RWPE1 (cell line): ENCODE data around the gene SEMA3E.

Source experiments
- CTCF ChIA-PET: fragments of 350-600 bp; sonication (Branson Sonifier 250); formaldehyde crosslinking; extraction: SDS; loops from one replicate; lab custom pipeline; 2021; lab: Yijun Ruan, JAX
- POLR2A ChIA-PET: fragments of 400-600 bp; formaldehyde crosslinking; extraction: SDS; loops from one replicate; lab custom pipeline; 2020; ENCODE audit warnings: antibody characterized with exemption; ENCODE audit not compliant: low non-redundant PET; lab: Yijun Ruan, JAX
- DNase-seq: peaks from one replicate; pipeline ENCODE4 v3.0.0; 2012; ENCODE audit warnings: low spot score
- H3K27ac ChIP-seq: fragments of 450-650 bp; 2 replicates; pipeline ENCODE4 v1.5.1; 2017
- CTCF ChIP-seq: fragments of 450-650 bp; conservative IDR thresholded peaks from 2 replicates; pipeline ENCODE4 v1.5.1; 2017; ENCODE audit warnings: low read depth, mild to moderate bottlenecking

The SEMA3E gene

GRCh38 chr7:83532219-83532618 is 116.7 kb downstream of the SEMA3E start:
- DNase-seq, result peak; percentile 15
- no peak overlapping the region for H3K27ac ChIP-seq
- no peak for TF ChIP-seq CTCF
- CTCF ChIA-PET, result no interaction called here
- POLR2A ChIA-PET, result no interaction called here

DNA sequence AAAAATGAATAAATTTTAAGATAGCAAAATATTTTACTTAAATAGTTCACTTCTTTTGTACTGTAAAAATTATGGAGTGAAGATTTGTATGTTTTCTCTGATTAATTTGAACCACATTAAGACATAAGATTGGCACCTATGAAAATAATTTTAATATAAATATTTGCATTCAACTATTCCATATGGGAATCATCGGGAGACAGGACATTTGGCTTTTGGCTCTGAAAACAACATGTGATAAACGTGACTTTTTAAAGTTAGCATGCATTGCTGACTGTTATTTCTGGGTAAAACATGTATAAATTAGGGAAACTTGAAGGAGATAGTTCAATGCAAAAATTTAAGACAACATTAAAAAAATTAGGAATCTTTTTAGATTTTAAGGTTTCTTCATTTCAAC is 117.2 kb downstream of the SEMA3E start:
- no peak overlapping the region for H3K27ac ChIP-seq
- DNase-seq, result no peak
- TF ChIP-seq CTCF, result no peak
- CTCF ChIA-PET, result no interaction called here
- POLR2A ChIA-PET, result no interaction called here

DNA sequence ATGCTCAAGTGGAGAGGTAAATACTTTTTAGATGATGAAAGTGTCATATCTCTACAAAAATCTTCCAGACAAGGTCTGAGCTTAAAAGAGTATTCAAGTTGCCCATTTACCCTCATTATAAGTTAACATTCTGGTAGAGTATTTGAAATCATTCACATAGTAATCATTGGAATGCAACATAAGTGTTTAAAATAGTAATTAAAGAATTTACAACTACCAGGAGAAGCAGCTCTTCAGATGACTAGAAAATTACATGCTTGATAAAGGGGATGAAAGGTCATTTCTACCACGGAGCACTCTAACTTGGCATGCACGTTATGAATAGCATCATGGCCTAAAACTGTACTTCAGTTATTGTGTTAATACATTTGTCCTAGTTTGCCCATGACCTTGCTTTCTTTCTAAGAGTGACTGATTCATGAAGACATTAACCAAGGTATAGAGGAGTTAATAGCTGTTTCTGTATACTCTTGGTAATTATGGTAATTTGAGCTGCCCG is 120.0 kb downstream of the SEMA3E start:
- TF ChIP-seq CTCF, result no peak
- ChIA-PET CTCF (no interaction called here), POLR2A (no interaction called here)
- DNase-seq, result no peak
- no peak overlapping the region for H3K27ac ChIP-seq

- ChIA-PET POLR2A (no interaction called here), CTCF (no interaction called here)
- no peak overlapping the region for H3K27ac ChIP-seq
- TF ChIP-seq CTCF, result no peak
- DNase-seq, result peak; percentile 67
Measured at GRCh38 chr7:83524277-83525075, 124.5 kb downstream of the SEMA3E start.

DNA sequence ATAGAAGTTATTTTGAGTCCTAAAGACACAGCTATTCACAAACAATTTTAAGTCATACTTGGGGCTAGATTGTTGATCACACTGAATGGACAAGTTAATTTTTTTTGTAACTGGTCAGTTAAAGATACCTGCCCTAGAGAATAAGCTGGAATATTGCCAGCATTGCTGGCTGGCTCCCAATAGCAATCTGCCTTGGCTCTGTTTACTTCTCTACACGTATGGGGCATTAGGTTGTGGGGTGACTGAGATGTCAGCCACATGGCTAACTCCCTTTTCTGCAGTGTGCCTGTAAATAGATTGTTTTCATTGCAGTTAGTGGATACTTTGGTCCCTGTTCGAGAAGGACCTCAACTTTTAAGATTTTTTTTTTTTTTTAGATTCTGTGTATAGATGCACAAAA is 128.2 kb downstream of the SEMA3E start:
- H3K27ac ChIP-seq, result no peak overlapping the region
- DNase-seq, result no peak
- TF ChIP-seq CTCF, result no peak
- ChIA-PET CTCF (interaction anchor here (0.6 kb wide), 1 partner anchor 90 kb away, joined by 6 read pairs; no protein-coding TSS in a partner anchor), POLR2A (no interaction called here)

- CTCF ChIA-PET, result no interaction called here
- DNase-seq, result no peak
- TF ChIP-seq CTCF, result no peak
- no peak overlapping the region for H3K27ac ChIP-seq
- POLR2A ChIA-PET, result no interaction called here
Measured at GRCh38 chr7:83519240-83519639, 129.7 kb downstream of the SEMA3E start.
